Progenitor cell of endocrine pancreas (in vitro differentiated cells): ENCODE results near the gene RIOX2. TPM values are rescaled to one million over a fixed set of nuclear protein-coding genes. Genes with fewer than 3 reads are reported as not detected.

Source experiments
- DNase-seq: peaks from one replicate; pipeline ENCODE4 v3.0.0; 2021; ENCODE audit warnings: low spot score; ENCODE audit not compliant: unreplicated experiment
- H3K27ac Mint-ChIP-seq: 2 replicates; pipeline ENCODE4 v1.8.0; 2021; ENCODE audit warnings: mild to moderate bottlenecking, moderate library complexity, mixed read lengths
- H3K27me3 Mint-ChIP-seq: 2 replicates; pipeline ENCODE4 v1.8.0; 2021; ENCODE audit warnings: mixed read lengths
- H3K36me3 Mint-ChIP-seq: 2 replicates; pipeline ENCODE4 v1.8.0; 2022; ENCODE audit warnings: mixed read lengths; ENCODE audit not compliant: insufficient read depth
- H3K4me1 Mint-ChIP-seq: 2 replicates; pipeline ENCODE4 v1.8.0; 2021; ENCODE audit warnings: low read depth, mixed read lengths
- H3K4me3 Mint-ChIP-seq: 2 replicates; pipeline ENCODE4 v1.8.0; 2021; ENCODE audit warnings: low read depth, mild to moderate bottlenecking, moderate library complexity, mixed read lengths
- H3K9me3 Mint-ChIP-seq: 2 replicates; pipeline ENCODE4 v1.8.0; 2021; ENCODE audit warnings: low read depth, mixed read lengths
- CTCF ChIP-seq: fragments of 200-600 bp; sonication (generic); IDR thresholded peaks from one replicate; pipeline ENCODE4 v1.5.0; 2021; ENCODE audit warnings: antibody characterized with exemption, mild to moderate bottlenecking; ENCODE audit not compliant: unreplicated experiment
- total RNA-seq: library from RNA; stranded (reverse); gene quantifications from 2 replicates; pipeline ENCODE4 v1.2.1, GENCODE V29; 2021

Gene RIOX2
- total RNA-seq, 1 donor from 2014 or later = 16.4 TPM

- H3K27me3 Mint-ChIP-seq = peaks cover 49% of the 10 kb centered on the region
- TF ChIP-seq CTCF = no peak
- peaks cover 2% of the 10 kb centered on the region for H3K4me1 Mint-ChIP-seq
- DNase-seq = no peak
- H3K9me3 Mint-ChIP-seq = no peaks in the 10 kb centered on the region
- H3K36me3 Mint-ChIP-seq = no peaks in the 10 kb centered on the region
- no peak overlapping the region for H3K4me3 Mint-ChIP-seq
- H3K27ac Mint-ChIP-seq = no peak overlapping the region
Observed at GRCh38 chr3:97975466-97975865, 3.2 kb upstream of the RIOX2 start.

- Mint-ChIP-seq H3K4me1 (peaks cover 2% of the 10 kb centered on the region), H3K36me3 (no peaks in the 10 kb centered on the region), H3K27me3 (peaks cover 53% of the 10 kb centered on the region), H3K27ac (no peak overlapping the region), H3K9me3 (no peaks in the 10 kb centered on the region), H3K4me3 (no peak overlapping the region)
- DNase-seq = no peak
- no peak for TF ChIP-seq CTCF
Observed at GRCh38 chr3:97974996-97975395, 2.8 kb upstream of the RIOX2 start.

GRCh38 chr3:97972976-97973375, 745 bp upstream of the RIOX2 start:
- H3K4me1 Mint-ChIP-seq = peaks cover 2% of the 10 kb centered on the region
- peaks cover 68% of the 10 kb centered on the region for H3K27me3 Mint-ChIP-seq
- no peak for DNase-seq
- TF ChIP-seq CTCF = no peak
- peak overlapping the region; percentile 62 for H3K4me3 Mint-ChIP-seq
- no peaks in the 10 kb centered on the region for H3K36me3 Mint-ChIP-seq
- H3K27ac Mint-ChIP-seq = no peak overlapping the region
- no peaks in the 10 kb centered on the region for H3K9me3 Mint-ChIP-seq

- peaks cover 2% of the 10 kb centered on the region for H3K4me1 Mint-ChIP-seq
Observed at GRCh38 chr3:97970956-97971620, 1.1 kb downstream of the RIOX2 start.

GRCh38 chr3:97970156-97970555, 2.1 kb downstream of the RIOX2 start:
- Mint-ChIP-seq H3K27ac (no peak overlapping the region), H3K36me3 (peaks cover 1% of the 10 kb centered on the region), H3K9me3 (no peaks in the 10 kb centered on the region), H3K4me1 (peaks cover 2% of the 10 kb centered on the region), H3K27me3 (peaks cover 72% of the 10 kb centered on the region), H3K4me3 (no peak overlapping the region)
- no peak for TF ChIP-seq CTCF
- DNase-seq = no peak

More at GRCh38 chr3:97970956-97971620, 1.1 kb downstream of the RIOX2 start:
- Mint-ChIP-seq H3K4me3 (peak overlapping the region; percentile 86), H3K27ac (peak overlapping the region; percentile 91), H3K9me3 (no peaks in the 10 kb centered on the region), H3K36me3 (no peaks in the 10 kb centered on the region), H3K27me3 (peaks cover 76% of the 10 kb centered on the region)
- DNase-seq = no peak
- TF ChIP-seq CTCF = no peak
